Measurements from ENCODE around the gene MICU2. TPM values are rescaled to one million over a fixed set of nuclear protein-coding genes. Genes with fewer than 3 reads are reported as not detected.

Gene MICU2
- total and polyA plus RNA-seq, 2 of the 13 experiments (the other 11 are each of a cell fraction or from before 2014, with no cell fraction given) = 31.7 to 42.4 TPM

DNA sequence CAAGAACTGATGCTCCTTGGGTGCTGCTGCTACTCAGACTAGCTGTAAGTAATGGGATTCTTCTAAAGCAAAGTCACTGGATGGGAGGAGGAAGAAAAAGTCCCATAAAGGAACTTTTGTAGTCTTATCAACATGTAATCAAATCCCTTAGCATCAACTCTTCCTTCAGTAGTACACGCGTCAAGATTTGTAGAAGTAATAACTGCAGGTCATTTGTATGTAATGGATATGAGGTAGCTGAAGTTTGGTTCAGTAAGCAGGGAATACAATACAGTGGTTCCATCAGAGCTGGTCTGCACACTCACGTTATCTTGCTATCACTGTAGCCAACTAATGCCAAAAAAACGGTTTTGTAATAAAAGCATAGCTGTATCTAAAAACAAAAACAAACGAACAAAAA is 72.5 kb downstream of the MICU2 start:
- TF ChIP-seq MBNL3 (CRISPR knock-in tag; conservative IDR thresholded peaks at IDR 0.05) = no peak
- TF ChIP-seq PHF5A (CRISPR knock-in tag; IDR thresholded peaks at IDR 0.05; ENCODE audit: low read depth, unreplicated experiment) = no peak
- TF ChIP-seq, protein P1, sequence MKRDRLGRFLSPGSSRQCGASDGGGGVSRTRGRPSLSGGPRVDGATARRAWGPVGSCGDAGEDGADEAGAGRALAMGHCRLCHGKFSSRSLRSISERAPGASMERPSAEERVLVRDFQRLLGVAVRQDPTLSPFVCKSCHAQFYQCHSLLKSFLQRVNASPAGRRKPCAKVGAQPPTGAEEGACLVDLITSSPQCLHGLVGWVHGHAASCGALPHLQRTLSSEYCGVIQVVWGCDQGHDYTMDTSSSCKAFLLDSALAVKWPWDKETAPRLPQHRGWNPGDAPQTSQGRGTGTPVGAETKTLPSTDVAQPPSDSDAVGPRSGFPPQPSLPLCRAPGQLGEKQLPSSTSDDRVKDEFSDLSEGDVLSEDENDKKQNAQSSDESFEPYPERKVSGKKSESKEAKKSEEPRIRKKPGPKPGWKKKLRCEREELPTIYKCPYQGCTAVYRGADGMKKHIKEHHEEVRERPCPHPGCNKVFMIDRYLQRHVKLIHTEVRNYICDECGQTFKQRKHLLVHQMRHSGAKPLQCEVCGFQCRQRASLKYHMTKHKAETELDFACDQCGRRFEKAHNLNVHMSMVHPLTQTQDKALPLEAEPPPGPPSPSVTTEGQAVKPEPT (CRISPR knock-in tag; IDR thresholded peaks at IDR 0.05; ENCODE audit: low read depth) = no peak
- TF ChIP-seq, protein P2, sequence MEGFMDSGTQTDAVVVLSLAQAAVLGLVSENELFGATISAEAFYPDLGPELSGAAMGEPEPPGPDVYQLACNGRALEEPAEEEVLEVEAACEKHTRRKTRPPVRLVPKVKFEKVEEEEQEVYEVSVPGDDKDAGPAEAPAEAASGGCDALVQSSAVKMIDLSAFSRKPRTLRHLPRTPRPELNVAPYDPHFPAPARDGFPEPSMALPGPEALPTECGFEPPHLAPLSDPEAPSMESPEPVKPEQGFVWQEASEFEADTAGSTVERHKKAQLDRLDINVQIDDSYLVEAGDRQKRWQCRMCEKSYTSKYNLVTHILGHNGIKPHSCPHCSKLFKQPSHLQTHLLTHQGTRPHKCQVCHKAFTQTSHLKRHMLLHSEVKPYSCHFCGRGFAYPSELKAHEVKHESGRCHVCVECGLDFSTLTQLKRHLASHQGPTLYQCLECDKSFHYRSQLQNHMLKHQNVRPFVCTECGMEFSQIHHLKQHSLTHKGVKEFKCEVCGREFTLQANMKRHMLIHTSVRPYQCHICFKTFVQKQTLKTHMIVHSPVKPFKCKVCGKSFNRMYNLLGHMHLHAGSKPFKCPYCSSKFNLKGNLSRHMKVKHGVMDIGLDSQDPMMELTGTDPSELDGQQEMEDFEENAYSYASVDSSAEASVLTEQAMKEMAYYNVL (CRISPR knock-in tag; IDR thresholded peaks at IDR 0.05; ENCODE audit: borderline replicate concordance) = no peak
- TF ChIP-seq, protein P3, sequence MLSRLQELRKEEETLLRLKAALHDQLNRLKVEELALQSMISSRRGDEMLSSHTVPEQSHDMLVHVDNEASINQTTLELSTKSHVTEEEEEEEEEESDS (CRISPR knock-in tag; IDR thresholded peaks at IDR 0.05; ENCODE audit: borderline replicate concordance) = no peak
- no peak for TF ChIP-seq ZNF20 (CRISPR knock-in tag; IDR thresholded peaks at IDR 0.05)
- TF ChIP-seq, protein P4, sequence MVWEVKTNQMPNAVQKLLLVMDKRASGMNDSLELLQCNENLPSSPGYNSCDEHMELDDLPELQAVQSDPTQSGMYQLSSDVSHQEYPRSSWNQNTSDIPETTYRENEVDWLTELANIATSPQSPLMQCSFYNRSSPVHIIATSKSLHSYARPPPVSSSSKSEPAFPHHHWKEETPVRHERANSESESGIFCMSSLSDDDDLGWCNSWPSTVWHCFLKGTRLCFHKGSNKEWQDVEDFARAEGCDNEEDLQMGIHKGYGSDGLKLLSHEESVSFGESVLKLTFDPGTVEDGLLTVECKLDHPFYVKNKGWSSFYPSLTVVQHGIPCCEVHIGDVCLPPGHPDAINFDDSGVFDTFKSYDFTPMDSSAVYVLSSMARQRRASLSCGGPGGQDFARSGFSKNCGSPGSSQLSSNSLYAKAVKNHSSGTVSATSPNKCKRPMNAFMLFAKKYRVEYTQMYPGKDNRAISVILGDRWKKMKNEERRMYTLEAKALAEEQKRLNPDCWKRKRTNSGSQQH (CRISPR knock-in tag; IDR thresholded peaks at IDR 0.05; ENCODE audit: low read depth) = no peak
- no peak for TF ChIP-seq ZNF101 (CRISPR knock-in tag; IDR thresholded peaks at IDR 0.05; ENCODE audit: borderline replicate concordance, low read depth)
- DNase-seq (ENCODE audit: low spot score) (no peak), ATAC-seq (no peak), FAIRE-seq (no peak)
- H3K9ac ChIP-seq (ENCODE audit: insufficient read depth, low read depth, low read length) = no peak overlapping the region
- no peaks in the 10 kb centered on the region for H3K9me3 ChIP-seq (ENCODE audit: low read length)
- POLR2A ChIA-PET = no interaction called here
- no TSS peak for BruUV-seq (replicated peaks)
- CTCF ChIA-PET (ENCODE audit: low intra/inter-chr PET ratio, low total read pairs) = no interaction called here
- no peaks in the 10 kb centered on the region for H3K27me3 ChIP-seq (ENCODE audit: control insufficient read depth in 1 of 2, insufficient read depth in 2 of 2, low read length in 2 of 2)
- H3K79me2 ChIP-seq (ENCODE audit: insufficient read depth, low read length) = no peaks in the 10 kb centered on the region
- no peak overlapping the region for H3K4me3 ChIP-seq (replicated peaks in 1 of 3; ENCODE audit: insufficient read depth in 1 of 3, low read depth in 2 of 3, low read length in 3 of 3)
- H2AFZ ChIP-seq (ENCODE audit: low read length) = no peak overlapping the region
- H3K36me3 ChIP-seq (replicated peaks in 1 of 2; ENCODE audit: control insufficient read depth in 1 of 2, insufficient read depth in 2 of 2, low read length in 2 of 2) = no peaks in the 10 kb centered on the region; a peak in 2 of 5 replicates
- H3K27ac ChIP-seq (ENCODE audit: extremely low read length, insufficient read depth, low read length) = no peak overlapping the region
- H3K4me1 ChIP-seq (ENCODE audit: insufficient read depth, low read length) = peaks cover 31% of the 10 kb centered on the region
- no peak overlapping the region for H3K4me2 ChIP-seq (ENCODE audit: low read depth, low read length)
- H4K20me1 ChIP-seq (ENCODE audit: insufficient read depth, low read length) = no peaks in the 10 kb centered on the region
- in situ Hi-C loops (cut with HindIII; ENCODE audit: extremely low pct_ligation_motif_present, low pct_unique_long_range_greater_than_20kb) = no loop called here
- intact Hi-C loops (cut with micrococcal nuclease; ENCODE audit: unreplicated experiment) = no loop called here
- 95% methylated on average over 5 of the region's 5 CpGs for WGBS (ENCODE audit: low lambda C conversion rate)

Measured in HepG2 (cell line).